SK-N-MC (cell line): ENCODE data around the gene COG5.
"Not testable (repeated sequence)": the region's sequence is repeated elsewhere in the genome, so short reads cannot be mapped to it uniquely, and the experiment has no call there.

Source experiments
- DNase-seq: peaks from one replicate; pipeline ENCODE4 v3.0.0-alpha.2; 2011; ENCODE audit warnings: low read depth, low spot score
- H3K27ac ChIP-seq: fragments of 200-600 bp; sonication (generic); 2 replicates; pipeline ENCODE4 v1.5.1; 2016; ENCODE audit warnings: mixed run types
- H3K36me3 ChIP-seq: fragments of 200-600 bp; sonication (generic); 2 replicates; pipeline ENCODE4 v1.6.1; 2017; ENCODE audit warnings: antibody characterized with exemption, low read length, mixed read lengths; ENCODE audit not compliant: insufficient read depth
- H3K4me3 ChIP-seq: fragments of 200-600 bp; sonication (generic); 2 replicates; pipeline ENCODE4 v1.5.1; 2016
- H3K9ac ChIP-seq: fragments of 200-600 bp; sonication (generic); 2 replicates; pipeline ENCODE4 v1.8.0; 2017; ENCODE audit warnings: mixed run types, mixed read lengths; ENCODE audit not compliant: insufficient read length
- H3K9me3 ChIP-seq: fragments of 200-600 bp; sonication (generic); 2 replicates; pipeline ENCODE4 v1.6.1; 2017; ENCODE audit warnings: low read depth, mild to moderate bottlenecking, antibody characterized with exemption, low read length, moderate library complexity, mixed read lengths
- EZH2 ChIP-seq: fragments of 200-600 bp; sonication (generic); IDR thresholded peaks from one replicate; pipeline ENCODE4 v1.6.1; 2017; ENCODE audit warnings: antibody characterized with exemption
- FOXP2 ChIP-seq: optimal IDR thresholded peaks from 2 replicates; pipeline ENCODE3; 2011; ENCODE audit warnings: mild to moderate bottlenecking, moderate library complexity; ENCODE audit not compliant: insufficient read depth; ENCODE audit errors: extremely low read length, control extremely low read depth
- POLR2AphosphoS5 ChIP-seq: IDR thresholded peaks from 2 replicates; pipeline ENCODE4 v1.6.1; 2012; ENCODE audit warnings: mild to moderate bottlenecking, low read depth, low read length, borderline replicate concordance

The COG5 gene

GRCh38 chr7:107236862-107237261, 326.9 kb downstream of the COG5 start:
- no peak overlapping the region for H3K9ac ChIP-seq
- no peak overlapping the region for H3K4me3 ChIP-seq
- no peaks in the 10 kb centered on the region for H3K36me3 ChIP-seq
- no peaks in the 10 kb centered on the region for H3K9me3 ChIP-seq
- H3K27ac ChIP-seq, result no peak overlapping the region
- TF ChIP-seq FOXP2 (no peak), POLR2AphosphoS5 (no peak), EZH2 (no peak)
- DNase-seq, result no peak

GRCh38 chr7:107234436-107234835, 329.3 kb downstream of the COG5 start:
- Histone ChIP-seq H3K4me3 (no peak overlapping the region), H3K36me3 (no peaks in the 10 kb centered on the region), H3K27ac (no peak overlapping the region), H3K9me3 (no peaks in the 10 kb centered on the region), H3K9ac (no peak overlapping the region)
- DNase-seq, result no peak
- TF ChIP-seq FOXP2, result no peak
- no peak for TF ChIP-seq POLR2AphosphoS5
- TF ChIP-seq EZH2, result no peak

GRCh38 chr7:107233981-107234380, 329.7 kb downstream of the COG5 start:
- H3K27ac ChIP-seq, result no peak overlapping the region

GRCh38 chr7:107233174-107233573, 330.5 kb downstream of the COG5 start:
- DNase-seq, result no peak
- H3K27ac ChIP-seq, result no peak overlapping the region
- no peak for TF ChIP-seq EZH2
- no peak for TF ChIP-seq FOXP2
- no peak for TF ChIP-seq POLR2AphosphoS5
- H3K9ac ChIP-seq, result no peak overlapping the region
- no peaks in the 10 kb centered on the region for H3K36me3 ChIP-seq
- no peak overlapping the region for H3K4me3 ChIP-seq
- no peaks in the 10 kb centered on the region for H3K9me3 ChIP-seq

More at GRCh38 chr7:107233981-107234380, 329.7 kb downstream of the COG5 start:
- no peak for TF ChIP-seq POLR2AphosphoS5
- TF ChIP-seq EZH2, result no peak
- DNase-seq, result no peak
- Histone ChIP-seq H3K9me3 (no peaks in the 10 kb centered on the region), H3K9ac (no peak overlapping the region), H3K4me3 (no peak overlapping the region), H3K36me3 (no peaks in the 10 kb centered on the region)

- TF ChIP-seq EZH2 (no peak), POLR2AphosphoS5 (no peak), FOXP2 (no peak)
- Histone ChIP-seq H3K4me3 (no peak overlapping the region), H3K27ac (no peak overlapping the region), H3K36me3 (no peaks in the 10 kb centered on the region), H3K9ac (no peak overlapping the region), H3K9me3 (no peaks in the 10 kb centered on the region)
- DNase-seq, result no peak
Measured at GRCh38 chr7:107232568-107233090, 331.1 kb downstream of the COG5 start.

GRCh38 chr7:107230334-107230733, 333.4 kb downstream of the COG5 start:
- Histone ChIP-seq H3K9me3 (no peaks in the 10 kb centered on the region), H3K36me3 (no peaks in the 10 kb centered on the region), H3K27ac (no peak overlapping the region), H3K4me3 (no peak overlapping the region), H3K9ac (no peak overlapping the region)
- TF ChIP-seq FOXP2 (no peak), EZH2 (no peak), POLR2AphosphoS5 (no peak)
- no peak for DNase-seq

- no peak overlapping the region for H3K27ac ChIP-seq
- TF ChIP-seq FOXP2 (no peak), EZH2 (no peak), POLR2AphosphoS5 (no peak)
- no peak overlapping the region for H3K4me3 ChIP-seq
- H3K36me3 ChIP-seq, result no peaks in the 10 kb centered on the region
- H3K9me3 ChIP-seq, result no peaks in the 10 kb centered on the region
- H3K9ac ChIP-seq, result no peak overlapping the region
- no peak for DNase-seq
Measured at GRCh38 chr7:107228291-107228690, 335.4 kb downstream of the COG5 start.

- H3K9ac ChIP-seq, result no peak overlapping the region
- H3K4me3 ChIP-seq, result no peak overlapping the region
- no peaks in the 10 kb centered on the region for H3K9me3 ChIP-seq
- no peak for TF ChIP-seq FOXP2
- TF ChIP-seq POLR2AphosphoS5, result no peak
- TF ChIP-seq EZH2, result no peak
- no peak overlapping the region for H3K27ac ChIP-seq
- no peaks in the 10 kb centered on the region for H3K36me3 ChIP-seq
- no peak for DNase-seq
Measured at GRCh38 chr7:107224374-107225223, 339.1 kb downstream of the COG5 start.

- not testable (repeated sequence) for H3K4me3 ChIP-seq, H3K36me3 ChIP-seq, H3K9me3 ChIP-seq, H3K27ac ChIP-seq, DNase-seq, H3K9ac ChIP-seq
Measured at GRCh38 chr7:107220806-107221205, 342.9 kb downstream of the COG5 start.
